ENCODE data around the gene UST.

DNA sequence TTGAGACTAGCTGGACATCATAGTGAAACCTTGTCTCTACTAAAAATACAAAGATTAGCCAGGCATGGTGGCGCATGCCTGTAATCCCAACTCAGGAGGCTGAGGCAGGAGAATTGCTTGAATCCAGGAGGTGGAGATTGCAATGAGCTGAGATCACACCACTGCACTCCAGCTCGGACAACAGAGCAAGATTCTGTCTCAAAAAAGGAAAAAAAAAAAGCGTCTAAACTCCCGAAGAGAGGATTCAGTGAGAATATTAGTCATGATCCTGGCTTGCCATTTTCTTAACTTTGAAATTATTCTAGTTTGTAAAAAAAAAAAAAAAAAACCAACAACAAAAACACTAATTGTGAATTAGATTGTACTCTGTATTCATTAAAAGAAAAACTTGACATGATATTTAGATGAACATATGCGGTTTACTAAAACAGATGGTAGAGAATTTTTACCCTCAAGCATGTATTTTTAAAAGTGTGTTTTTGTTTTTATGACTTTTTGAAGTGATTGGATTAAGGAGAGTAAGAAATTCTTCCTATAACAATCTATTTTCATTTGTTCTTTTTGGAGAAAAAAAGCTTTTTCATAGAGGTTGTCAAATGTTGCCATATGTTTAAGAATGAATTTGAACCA is 80.7 kb downstream of the UST start:
- TF ChIP-seq POLR2A (IDR thresholded peaks at IDR 0.05), result no peak
- TF ChIP-seq, protein P1, sequence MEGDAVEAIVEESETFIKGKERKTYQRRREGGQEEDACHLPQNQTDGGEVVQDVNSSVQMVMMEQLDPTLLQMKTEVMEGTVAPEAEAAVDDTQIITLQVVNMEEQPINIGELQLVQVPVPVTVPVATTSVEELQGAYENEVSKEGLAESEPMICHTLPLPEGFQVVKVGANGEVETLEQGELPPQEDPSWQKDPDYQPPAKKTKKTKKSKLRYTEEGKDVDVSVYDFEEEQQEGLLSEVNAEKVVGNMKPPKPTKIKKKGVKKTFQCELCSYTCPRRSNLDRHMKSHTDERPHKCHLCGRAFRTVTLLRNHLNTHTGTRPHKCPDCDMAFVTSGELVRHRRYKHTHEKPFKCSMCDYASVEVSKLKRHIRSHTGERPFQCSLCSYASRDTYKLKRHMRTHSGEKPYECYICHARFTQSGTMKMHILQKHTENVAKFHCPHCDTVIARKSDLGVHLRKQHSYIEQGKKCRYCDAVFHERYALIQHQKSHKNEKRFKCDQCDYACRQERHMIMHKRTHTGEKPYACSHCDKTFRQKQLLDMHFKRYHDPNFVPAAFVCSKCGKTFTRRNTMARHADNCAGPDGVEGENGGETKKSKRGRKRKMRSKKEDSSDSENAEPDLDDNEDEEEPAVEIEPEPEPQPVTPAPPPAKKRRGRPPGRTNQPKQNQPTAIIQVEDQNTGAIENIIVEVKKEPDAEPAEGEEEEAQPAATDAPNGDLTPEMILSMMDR (IDR thresholded peaks at IDR 0.05 in 4 of 5, conservative IDR thresholded peaks at IDR 0.05 in 1 of 5), result no peak

All from gastrocnemius medialis (tissue), 4 donors.